IPS DF 4.7 (cell line): ENCODE results near the gene PLXNB1.

ENCODE experiments used
- DNase-seq: peaks from one replicate; pipeline ENCODE4 v3.0.0-alpha.2; 2013; ENCODE audit warnings: low spot score; ENCODE audit errors: extremely low read depth

The PLXNB1 gene

GRCh38 chr3:48370333-48370713, 59.6 kb downstream of the PLXNB1 start:
- DNase-seq, result no peak

GRCh38 chr3:48369693-48370332, 60.1 kb downstream of the PLXNB1 start:
- no peak for DNase-seq

DNA sequence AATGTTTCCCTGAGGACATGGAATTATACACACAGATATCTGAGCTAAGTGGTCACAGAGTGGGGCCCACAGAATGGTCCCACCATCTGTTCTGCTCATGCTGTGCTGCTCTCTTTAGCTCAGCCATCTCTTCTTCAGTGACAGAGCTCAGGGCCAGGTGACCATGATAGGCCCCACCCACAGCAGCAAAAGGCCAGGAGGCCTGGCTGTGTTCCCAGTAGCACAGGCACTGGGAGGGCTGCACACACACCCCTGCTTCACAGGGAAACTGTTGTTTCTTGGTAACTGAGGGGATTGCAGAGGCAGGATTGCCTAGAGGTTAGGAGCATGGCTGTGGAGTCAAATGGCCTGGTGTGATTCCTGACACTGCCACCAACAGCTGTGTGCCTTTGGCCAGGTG, 62.7 kb downstream of the PLXNB1 start:
- DNase-seq, result no peak

DNA sequence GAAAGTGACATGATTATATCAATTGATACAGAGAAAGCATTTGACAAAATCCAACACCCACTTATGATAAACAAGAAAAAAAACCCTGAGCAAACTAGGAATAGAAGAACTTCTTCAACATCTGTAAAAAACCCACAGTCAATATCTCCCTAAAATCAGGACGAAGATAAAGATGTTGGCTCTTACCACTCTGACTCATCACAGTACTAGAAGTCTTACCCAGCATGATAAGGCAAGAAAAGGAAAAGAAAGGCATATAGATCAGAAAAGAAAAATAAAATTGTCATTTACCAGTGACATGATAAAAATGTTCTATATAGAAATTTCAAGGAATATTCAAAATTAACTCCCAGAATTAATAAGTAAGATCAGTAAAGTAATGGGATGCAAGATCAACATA, 65.0 kb downstream of the PLXNB1 start:
- DNase-seq, result no peak

DNA sequence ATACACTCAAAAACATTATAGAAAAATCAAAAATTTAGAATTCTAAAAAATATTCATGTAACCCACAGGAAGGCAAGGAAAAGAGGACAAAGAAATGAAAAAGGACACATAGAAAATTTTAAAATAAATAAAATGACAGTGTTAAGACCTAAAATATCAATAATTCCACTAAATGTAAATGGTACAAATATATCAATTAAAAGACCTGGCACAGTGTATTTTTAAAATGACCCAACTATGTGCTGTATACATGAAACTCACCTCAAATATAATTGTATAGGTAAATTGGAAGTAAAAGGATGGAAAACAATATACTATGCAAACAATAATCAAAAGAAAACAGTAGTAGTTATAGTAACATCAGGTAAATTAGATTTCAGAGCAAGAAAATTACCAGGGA, 68.0 kb downstream of the PLXNB1 start:
- no peak for DNase-seq

DNA sequence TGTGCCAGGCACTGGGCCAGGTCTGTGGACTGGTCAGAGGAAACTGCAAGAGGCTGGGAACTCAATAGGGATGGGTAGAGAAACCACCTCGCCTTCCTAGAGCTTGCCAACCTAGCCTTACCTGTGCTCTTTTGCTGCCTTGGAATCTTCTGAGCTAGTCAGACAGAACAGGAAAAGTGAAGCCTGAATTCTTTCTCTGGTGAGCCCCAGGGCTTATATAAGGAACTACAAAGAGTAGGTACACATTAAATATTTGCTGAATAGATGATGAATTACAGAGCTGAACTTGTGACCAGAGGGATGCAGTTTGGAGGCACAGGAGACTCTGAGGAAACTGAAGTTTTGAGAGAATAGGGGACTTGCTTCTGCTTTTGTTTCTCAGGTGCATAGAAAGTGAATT, 73.5 kb downstream of the PLXNB1 start:
- no peak for DNase-seq

- DNase-seq, result no peak
These were observed 75.9 kb downstream of the PLXNB1 start for GRCh38 chr3:48353987-48354386.
